HG03103 (cell line): Measurements from ENCODE around the gene PTGES3L.
"Not testable (repeated sequence)": the region's sequence is repeated elsewhere in the genome, so short reads cannot be mapped to it uniquely, and the experiment has no call there.

ENCODE experiments used
- ATAC-seq: cut with Tn5 transposase; IDR thresholded peaks from one replicate; pipeline ENCODE4 v1.9.1; 2021; ENCODE audit warnings: low read depth; ENCODE audit not compliant: unreplicated experiment

PTGES3L gene

DNA sequence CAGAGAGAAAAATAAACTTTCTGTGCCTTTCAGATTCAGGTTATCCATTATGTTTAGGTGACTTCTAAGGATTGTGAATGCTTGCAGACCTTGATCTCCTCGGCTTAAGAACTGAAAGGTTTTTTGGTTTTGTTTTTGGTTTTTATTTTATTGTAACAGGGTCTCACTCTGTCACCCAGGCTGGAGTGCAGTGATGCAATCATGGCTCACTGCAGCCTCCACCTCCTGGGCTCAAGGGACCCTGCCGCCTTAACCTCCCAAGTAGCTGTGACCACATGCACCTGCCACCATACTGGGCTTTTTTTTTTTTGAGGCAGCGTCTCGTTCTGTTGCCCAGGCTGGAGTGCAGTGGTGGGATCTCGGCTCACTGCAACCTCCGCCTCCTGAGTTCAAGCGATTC, 56.4 kb downstream of the PTGES3L start:
- ATAC-seq = not testable (repeated sequence)

DNA sequence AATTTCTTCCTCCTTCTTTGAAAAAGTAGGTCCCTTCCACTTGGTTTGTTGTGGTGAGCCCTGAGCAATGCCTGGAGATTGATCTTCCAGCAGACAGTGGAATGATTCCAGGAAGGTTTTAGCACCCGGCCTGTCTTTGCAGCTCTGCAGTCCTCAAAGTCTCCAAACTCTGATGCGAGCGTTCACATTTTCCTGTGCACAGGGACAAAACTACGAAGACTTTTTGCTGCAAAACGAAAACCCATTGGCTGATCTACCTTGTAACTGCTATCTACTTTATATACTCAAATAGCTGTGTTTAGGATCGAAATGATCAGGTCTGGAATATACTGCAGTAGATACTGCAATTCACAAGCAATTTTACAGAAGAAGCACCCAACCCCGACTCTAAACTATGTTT, 57.6 kb downstream of the PTGES3L start:
- no peak for ATAC-seq

DNA sequence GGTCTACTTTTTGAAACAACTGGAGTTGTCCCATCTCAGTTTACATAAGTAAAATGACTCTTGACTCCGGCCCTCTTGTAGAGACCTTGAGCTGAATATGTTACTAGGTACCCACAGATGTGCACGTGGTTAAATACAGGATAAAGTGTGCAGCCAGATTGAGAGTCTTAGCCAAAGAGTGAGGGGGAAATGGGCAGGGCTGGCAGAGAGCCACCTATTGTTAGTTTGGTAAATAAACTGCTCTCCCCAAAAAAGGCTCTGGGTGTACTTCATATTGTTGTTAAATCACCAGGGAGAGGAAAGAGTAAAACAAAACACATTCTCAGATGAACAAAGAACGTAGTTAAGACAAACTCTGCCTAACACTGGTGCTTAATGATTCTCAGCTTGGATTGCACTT, 59.0 kb downstream of the PTGES3L start:
- ATAC-seq = no peak

- no peak for ATAC-seq
Observed at GRCh38 chr17:42920106-42920900, 59.6 kb downstream of the PTGES3L start.

DNA sequence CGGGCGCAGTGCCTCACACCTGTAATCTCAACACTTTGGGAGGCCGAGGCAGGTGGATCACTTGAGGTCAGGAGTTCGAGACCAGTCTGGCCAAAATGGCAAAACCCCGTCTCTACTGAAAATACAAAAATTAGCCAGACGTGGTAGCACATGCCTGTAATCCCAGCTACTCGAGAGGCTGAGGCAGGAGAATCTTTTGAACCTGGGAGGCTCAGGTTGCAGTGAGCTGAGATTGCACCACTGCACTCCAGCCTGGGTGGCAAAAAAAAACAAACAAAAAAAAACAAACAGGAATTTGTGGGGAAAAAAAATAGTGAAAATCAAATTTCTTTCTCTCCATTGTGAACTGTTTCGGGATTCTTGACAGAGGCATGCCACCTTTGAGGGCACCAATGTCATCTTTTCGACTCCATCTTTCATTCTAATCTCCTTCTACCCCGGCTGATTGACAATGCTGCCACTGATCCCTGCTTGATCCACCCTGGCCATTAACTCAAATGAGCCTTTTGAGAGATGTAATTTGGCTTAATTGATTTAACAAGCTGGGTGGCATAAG, 60.3 kb downstream of the PTGES3L start:
- not testable (repeated sequence) for ATAC-seq

DNA sequence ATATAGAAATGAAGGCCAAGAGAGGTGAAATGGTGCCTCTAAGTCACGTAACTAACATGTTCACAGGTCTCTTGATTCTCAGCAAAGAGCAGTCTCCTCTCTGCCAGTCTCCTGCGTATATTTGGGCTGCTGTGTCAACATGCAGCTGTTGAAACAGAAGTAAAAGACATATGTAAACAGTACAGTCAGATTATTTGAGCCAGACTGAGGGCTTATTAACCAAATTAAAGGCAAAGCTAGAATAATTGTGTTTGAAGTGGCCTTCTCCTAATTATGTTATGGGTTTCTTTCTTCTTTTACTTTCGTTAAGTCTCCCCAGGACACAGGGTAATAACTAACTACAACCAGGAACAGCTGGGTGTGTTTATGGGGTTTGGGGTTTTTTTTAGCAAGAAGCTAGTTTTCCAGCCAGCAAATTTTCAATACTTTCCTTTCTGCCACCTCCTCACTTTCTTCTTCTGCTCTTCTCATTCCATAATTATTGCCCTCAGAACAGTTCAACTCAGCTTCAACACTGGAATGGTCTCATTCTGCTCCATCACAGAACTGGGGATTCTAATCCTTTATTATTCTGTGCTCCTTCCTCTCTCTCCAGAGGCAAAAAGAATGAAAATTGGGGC, 60.9 kb downstream of the PTGES3L start:
- no peak for ATAC-seq
